Measurements from ENCODE around the gene AGR2.

GRCh38 chr7:16836481-16836880 is 31.7 kb upstream of the AGR2 start:
- TF ChIP-seq POLR2AphosphoS5 (IDR thresholded peaks at IDR 0.05; ENCODE audit: low read depth, low read length) (no peak), POLR2A (IDR thresholded peaks at IDR 0.05; ENCODE audit: low read depth, low read length) (no peak), SPI1 (IDR thresholded peaks at IDR 0.05; ENCODE audit: low read depth, low read length) (no peak)

Data from GM12891 (cell line).